GM18519 (cell line): ENCODE data around the gene NUP188.
A peak's percentile ranks its signal among the peaks of the same experiment; 100 is the strongest.
"Not testable (repeated sequence)": the region's sequence is repeated elsewhere in the genome, so short reads cannot be mapped to it uniquely, and the experiment has no call there.

Experiments
- ATAC-seq: cut with Tn5 transposase; IDR thresholded peaks from one replicate; pipeline ENCODE4 v1.9.1; 2021; ENCODE audit warnings: mild to moderate bottlenecking, moderate library complexity; ENCODE audit not compliant: unreplicated experiment, low FRiP score

NUP188 gene

GRCh38 chr9:129023036-129023907 is 75.8 kb downstream of the NUP188 start:
- ATAC-seq, result no peak

GRCh38 chr9:129023908-129024233 is 76.4 kb downstream of the NUP188 start:
- no peak for ATAC-seq

- ATAC-seq, result no peak
Observed at GRCh38 chr9:129026442-129027223, 79.1 kb downstream of the NUP188 start.

- ATAC-seq, result peak; percentile 5
Observed at GRCh38 chr9:129027224-129027684, 79.8 kb downstream of the NUP188 start.

GRCh38 chr9:129027685-129028191 is 80.2 kb downstream of the NUP188 start:
- ATAC-seq, result peak; percentile 34

- peak; percentile 42 for ATAC-seq
Observed at GRCh38 chr9:129028192-129028966, 80.9 kb downstream of the NUP188 start, which contains the start of gene SH3GLB2. Gene SH3GLB2, minus strand, starts transcription at chr9:129028331. Its CDS starts 177 bp downstream, at chr9:129028154.

GRCh38 chr9:129030191-129030590 is 82.7 kb downstream of the NUP188 start:
- ATAC-seq, result no peak

- ATAC-seq, result no peak
Observed at GRCh38 chr9:129031514-129031913, 84.0 kb downstream of the NUP188 start.

- no peak for ATAC-seq
Observed at GRCh38 chr9:129032541-129033159, 85.2 kb downstream of the NUP188 start.

GRCh38 chr9:129033216-129033615 is 85.7 kb downstream of the NUP188 start:
- no peak for ATAC-seq

GRCh38 chr9:129035838-129036237 is 88.3 kb downstream of the NUP188 start:
- ATAC-seq, result not testable (repeated sequence)

- peak; percentile 80 for ATAC-seq
Observed at GRCh38 chr9:129036241-129036922, 88.9 kb downstream of the NUP188 start, which contains the start of gene MIGA2. Gene MIGA2, plus strand, starts transcription at chr9:129036626. Its CDS starts 3,969 bp downstream, at chr9:129040595.

GRCh38 chr9:129036923-129037766 is 89.6 kb downstream of the NUP188 start:
- ATAC-seq, result no peak

- no peak for ATAC-seq
Observed at GRCh38 chr9:129037767-129038098, 90.2 kb downstream of the NUP188 start.

GRCh38 chr9:129038109-129038852 is 90.8 kb downstream of the NUP188 start:
- ATAC-seq, result no peak

- ATAC-seq, result no peak
Observed at GRCh38 chr9:129040113-129040643, 92.7 kb downstream of the NUP188 start.

GRCh38 chr9:129042016-129042415 is 94.5 kb downstream of the NUP188 start:
- no peak for ATAC-seq

- ATAC-seq, result no peak
Observed at GRCh38 chr9:129052592-129052991, 105.1 kb downstream of the NUP188 start.
